ENCODE results near the gene CCDC82.

CCDC82 gene

DNA sequence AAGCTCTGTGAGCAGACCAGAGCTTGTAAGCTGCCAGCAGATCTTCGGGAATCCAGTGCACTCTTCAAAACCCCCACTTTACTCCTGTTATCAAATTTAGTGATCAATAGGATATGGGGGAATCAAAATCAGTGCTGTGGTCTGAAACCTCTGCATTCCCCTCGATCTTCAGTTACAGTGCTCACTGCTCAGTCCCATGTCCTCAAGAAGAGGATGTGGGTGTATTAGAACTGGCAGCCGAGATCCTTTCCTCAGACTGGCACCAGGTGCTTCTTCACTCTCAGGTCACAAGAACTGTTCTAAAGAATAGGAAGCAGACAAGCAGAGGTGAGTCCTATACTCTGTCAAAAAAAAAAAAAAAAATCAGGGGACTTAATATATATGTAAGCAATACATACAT lies 31.4 kb downstream of the CCDC82 start:
- no peak for DNase-seq

DNA sequence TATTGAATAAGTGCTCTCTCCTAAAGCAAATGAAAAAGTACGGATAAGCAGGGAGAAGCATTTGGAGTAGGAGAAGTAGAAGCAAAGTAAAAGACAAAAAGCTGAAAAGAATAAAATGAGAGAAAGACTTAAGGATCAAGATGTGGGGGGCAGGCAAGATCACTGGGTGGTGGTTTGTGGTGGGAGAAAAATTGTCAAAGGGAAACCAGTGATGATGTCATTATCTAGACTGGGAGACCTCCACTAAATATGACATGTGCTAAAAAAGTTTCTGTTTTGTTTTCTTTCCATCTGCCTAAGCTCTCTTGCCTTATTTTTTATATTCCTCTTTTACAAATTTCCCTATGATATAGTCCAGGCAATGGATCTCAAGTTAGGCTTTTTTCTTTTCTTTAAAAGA lies 31.9 kb downstream of the CCDC82 start:
- DNase-seq, result no peak

DNA sequence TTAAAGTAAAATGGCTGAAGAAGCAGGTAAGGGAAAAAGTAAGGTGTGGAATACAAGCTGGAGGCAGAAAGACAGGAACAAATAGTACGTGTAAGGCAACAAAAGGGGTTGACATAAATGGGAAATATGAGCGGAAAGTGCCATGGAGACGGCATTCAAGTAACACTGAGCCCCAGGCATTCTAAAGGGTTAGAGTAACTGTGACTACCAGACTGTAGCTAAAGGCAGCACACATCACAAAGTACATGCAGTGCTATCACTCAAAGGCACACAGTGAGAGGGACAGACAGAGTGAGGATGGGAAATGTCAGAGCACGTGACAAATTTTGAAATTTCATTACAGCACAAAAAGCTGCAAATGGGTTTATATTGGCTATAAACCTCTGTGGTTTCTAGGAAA lies 32.9 kb downstream of the CCDC82 start:
- no peak for DNase-seq

DNA sequence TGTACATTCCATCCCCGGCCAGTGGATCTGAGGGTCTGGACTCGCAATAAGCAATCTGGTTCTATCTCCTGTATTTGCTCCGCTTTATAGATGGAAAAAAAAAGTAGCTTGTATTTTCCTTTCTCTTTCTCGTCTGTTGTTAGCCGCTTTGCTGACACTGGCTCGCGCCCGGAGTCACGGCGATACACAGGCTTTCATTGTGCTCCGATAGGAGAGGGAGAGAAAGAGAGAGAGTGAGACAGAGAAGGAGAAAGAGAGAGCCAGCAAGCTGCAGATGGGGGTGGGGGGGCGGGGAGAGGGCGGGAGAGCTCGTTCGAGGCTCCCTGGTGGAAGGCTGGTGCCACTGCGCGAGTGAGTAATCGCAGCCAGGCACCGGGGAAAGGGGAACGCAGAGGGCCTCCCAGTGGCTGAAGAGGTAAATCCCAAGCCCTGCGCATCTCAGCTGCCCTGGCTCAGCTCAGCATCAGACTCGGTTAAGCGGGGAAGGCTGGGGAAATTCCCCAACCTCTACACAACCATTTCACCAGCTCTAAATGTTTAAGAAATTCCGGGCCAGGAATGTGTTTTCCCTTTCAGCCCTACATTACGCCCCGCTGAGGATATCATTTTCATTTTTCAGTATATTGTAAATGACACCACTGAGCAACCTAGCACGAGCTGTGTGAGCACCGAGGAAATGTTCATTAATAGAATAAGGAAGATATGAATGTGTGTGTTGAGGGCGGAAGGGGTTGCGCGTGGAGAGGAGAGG lies 46.6 kb downstream of the CCDC82 start, which contains the start of gene MAML2:
TSS of gene MAML2 (minus strand) at position 235 of the 751 bp plus-strand sequence. CDS start 1,300 bp downstream, outside the sequence.
- DNase-seq, result peak; percentile 90 to 93

DNA sequence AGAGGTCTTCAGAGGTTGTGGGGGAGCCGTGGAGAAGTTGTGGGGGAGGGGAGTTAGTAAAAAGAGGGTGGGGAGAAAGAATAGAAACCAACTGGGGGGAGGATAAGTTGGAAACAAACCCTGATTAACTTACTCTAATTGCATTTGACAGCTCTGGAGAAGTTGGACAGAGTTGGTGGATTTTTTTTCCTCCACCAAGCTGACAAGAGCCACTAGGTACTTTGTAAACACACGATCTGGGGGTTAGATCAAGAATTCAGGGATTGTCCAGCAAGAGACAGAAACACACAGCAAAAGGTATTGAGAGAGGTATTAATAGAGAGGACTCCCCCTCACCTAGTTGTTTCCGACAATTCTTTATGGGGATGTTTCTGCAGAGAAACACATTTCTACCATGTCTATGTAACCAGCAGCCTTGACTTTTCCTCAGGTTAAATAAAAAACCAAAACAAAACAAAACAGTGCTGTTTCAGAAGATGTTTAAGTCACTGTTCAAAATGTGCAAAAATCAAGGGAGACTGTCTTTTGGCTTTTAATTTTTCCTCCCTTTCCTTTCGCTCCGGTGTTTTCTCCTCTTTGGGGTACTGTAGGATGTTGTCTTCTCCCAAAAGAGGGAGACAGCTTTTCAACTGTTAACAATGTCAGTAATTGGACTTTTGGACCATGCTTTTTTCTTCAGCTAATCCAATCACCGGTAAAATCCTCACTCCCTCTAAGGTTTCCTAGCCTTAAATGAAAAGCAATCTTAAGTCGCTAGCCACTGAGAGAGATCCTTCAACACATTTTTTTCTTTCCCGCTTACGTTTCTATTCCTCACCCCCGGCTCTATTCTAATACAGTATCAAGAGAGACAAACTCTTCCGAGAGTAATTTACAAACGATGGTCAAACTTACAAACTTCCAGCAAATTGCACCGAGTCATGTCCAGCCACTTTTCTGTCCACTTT lies 47.4 kb downstream of the CCDC82 start:
- no peak for DNase-seq

DNA sequence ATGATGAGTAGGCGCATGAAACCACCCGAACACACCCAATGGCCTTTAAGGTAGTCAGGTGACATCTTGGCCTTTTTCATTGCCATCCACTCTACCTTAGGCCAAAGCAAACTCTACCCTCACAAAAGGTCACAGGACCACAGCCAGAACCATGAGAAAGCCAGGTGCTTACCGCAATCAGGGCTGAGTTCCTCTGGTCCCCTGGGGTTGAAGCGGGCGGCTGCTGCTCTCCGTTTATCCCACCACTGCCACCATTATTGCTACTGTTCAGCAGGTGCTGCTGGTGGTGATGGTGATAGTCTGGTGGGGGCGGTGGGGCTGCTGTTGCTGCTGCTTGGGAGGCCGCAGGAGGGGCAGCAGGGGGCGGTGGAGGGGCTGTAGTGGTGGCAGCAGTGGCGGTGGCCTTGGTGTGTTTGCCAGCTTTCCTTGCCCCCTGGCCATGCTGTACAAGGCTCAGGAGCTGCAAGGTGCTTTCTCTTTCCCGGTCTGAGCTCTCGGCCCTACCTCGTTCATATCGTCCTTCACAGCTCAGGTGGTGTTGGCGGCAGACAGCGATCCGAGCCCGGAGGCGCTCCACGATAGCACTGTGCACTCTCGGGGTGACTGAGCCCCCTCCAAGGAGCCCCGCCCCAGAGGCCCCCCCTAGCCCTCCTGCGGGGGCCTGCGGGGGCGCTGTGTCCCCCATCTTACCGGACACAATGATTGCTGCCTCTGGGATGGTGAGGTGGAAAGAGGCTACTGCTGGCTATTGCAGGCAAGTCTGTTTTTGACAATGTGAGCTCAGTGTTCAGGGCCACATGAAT lies 48.3 kb downstream of the CCDC82 start:
- peak; percentile 76 to 79 for DNase-seq

- DNase-seq, result no peak
Measured at GRCh38 chr11:96340555-96340885, 49.2 kb downstream of the CCDC82 start.

- DNase-seq, result peak in 1 of 2 experiments; percentile 42
Measured at GRCh38 chr11:96339706-96340554, 49.8 kb downstream of the CCDC82 start.

GRCh38 chr11:96338910-96339705 lies 50.6 kb downstream of the CCDC82 start:
- DNase-seq, result peak; percentile 53 to 59

DNA sequence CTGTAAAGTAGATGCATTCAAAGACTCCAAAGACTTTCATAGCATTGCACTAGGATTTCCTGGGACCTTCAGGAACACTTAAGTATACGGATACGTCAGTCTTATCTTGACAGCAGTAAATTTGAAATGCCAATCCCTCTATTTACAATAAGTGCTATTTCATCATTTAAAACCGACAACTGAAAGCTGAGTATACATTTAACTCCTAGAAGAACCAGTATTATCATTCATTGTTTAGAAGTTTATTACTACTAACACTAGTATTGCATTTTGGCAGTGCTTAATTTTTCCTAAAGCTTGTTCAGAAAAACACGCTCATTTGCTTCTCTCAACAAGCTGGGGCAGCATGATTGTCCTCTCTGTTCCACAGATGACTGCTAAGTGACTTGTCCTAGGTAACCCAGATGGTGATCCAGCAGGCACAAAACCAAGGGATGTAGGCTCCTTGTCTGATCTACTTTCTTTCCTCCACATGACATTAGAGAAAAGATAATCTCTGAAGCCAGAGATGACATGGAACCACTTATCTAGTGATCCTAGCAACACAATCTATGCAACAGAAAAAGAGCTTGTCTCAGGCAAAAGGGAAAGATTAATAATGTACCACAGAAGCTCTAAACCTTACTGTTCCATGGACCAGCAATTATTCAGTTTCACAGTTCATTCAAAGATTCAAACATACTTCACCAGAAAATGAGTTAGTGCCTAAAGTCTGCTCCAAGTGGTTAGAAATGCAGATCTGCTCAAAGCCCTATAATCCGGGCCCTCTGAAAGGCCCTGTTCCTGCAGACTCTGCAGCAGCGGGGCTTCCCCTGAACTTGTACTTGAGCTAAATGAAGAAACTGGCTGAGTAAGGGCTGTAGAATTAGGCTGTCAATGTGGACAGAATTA lies 51.9 kb downstream of the CCDC82 start:
- DNase-seq, result peak; percentile 57 to 60

DNA sequence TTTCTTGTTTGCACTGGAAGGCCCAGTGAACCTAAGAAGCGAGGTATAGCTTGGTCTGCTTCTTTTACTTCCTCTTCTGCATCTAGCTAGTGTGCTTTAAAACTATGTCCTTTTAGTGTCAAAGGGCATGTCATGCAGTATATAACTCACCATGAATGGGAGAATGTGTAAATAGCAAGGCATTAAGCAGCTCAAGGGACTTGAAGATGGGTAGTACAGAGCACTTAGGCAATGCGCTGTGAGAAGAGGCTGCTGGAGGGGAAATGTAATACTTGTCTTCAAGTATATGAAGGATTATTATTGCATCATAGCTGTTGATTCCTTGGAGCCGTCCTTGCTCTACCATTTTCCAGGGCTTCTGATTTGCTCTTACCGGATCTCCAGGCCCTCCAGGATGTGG lies 54.3 kb downstream of the CCDC82 start:
- DNase-seq, result no peak

DNA sequence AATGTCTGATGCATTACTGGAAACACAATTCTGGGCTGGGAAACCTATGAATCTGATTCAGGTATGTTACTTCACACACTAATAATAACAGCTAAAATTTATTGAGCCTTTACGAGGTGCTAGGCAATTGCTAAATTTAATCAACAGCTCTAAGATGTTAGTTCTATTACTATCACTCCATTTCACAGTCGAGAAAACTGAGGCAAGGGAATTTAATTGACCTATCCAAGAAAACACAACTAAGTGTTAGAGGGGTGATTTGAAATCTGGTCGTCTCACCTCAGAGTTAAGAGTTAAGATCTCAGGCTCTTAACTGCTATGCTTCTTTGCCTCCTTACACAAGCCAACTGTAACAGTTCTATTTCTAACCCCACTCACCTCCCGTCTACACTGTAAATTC lies 55.5 kb downstream of the CCDC82 start:
- DNase-seq, result no peak

DNA sequence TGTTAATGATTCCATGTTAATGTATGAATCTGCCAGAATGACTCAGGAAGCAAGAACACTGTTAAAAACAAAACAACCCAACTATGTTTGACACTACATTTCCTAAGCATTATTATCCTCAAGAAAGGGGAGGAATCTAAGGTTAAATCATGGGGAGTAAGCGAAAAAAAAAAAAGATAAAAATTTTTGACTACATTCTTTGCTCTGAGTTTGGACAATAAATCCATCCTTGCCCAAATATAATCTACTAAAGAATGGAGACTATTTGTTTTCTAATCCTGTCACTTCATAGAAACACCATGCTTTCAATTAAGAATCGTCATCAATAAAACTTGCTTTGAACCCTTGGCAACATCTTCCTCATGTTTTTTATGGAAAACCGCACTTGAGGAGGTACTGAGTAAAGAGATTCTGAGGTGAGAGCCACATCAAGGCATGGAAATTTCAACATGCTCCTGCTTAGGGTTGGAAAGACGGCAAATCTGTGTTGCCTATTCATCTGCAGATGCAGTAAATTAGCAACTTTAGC lies 56.5 kb downstream of the CCDC82 start:
- no peak for DNase-seq

GRCh38 chr11:96332126-96332771 lies 57.5 kb downstream of the CCDC82 start:
- no peak for DNase-seq

GRCh38 chr11:96331699-96332116 lies 58.0 kb downstream of the CCDC82 start:
- DNase-seq, result no peak

DNA sequence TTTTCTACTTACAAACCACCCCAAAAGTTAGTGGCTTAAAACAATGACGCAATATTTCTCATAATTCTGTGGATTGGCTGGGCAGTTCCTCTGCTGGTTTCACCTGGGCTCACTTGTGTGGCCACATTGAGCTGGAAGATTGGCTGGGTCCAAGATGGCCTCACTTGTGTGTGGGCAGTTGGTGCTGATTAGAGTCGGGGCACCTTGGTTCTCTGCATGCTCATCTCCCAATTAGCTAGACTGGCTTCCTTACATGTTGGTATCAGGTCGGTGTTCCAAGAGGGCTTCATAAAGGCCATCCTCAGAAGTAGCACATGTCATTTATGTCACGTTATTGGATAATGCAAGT lies 59.2 kb downstream of the CCDC82 start:
- no peak for DNase-seq

DNA sequence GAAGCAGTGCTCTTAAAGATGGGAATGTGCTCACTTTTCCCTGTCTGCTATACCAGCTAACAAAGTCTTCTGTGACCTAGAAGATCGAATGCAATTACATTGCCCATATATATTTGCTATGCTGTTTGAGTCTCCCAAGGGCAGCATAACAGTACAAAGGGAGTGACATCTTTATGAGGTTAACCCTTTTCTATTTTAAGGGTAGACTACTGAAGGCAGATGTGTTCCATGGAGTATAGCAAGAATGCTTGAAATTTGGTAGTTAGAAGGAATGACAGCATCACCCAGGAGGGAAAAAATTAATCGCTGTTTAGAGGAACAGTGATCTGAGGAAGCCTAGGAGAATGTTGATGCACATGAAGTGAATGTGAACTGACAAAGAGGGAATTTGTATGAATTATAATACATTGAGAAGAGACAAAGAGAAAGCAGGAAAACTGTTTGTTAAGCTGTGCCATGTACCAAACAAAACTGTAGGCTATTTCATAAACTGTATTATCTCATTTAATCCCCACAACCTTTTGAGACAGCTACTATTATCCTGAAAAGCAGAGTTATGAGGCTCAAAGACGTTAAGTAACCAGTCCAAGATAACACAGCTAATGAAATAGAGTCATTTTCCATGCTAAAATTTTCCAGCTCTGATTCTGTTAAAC lies 59.7 kb downstream of the CCDC82 start:
- DNase-seq, result no peak

DNA sequence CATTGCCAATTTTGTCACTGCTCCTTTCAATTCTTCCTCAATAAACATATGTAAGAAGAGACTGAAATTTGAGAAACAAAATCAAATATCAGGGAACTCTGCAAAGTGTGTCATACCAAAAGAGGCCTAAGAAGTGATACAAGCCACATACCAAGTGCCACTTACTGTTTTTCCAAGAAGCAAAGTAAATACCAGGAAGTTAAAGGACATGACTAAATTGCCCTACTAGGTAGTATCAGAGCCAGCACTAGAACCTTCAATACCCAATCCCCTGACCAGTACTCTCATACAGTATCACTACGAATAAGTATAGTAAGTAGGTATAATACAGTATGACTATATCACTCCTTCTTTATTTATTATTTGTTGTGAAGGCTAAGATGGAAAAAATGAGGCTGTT lies 60.3 kb downstream of the CCDC82 start:
- no peak for DNase-seq

Measured in activated T-cell treated with anti-CD3 and anti-CD28 coated beads, Interleukin-2, amount 50 U/mL, for 48 hours (primary cell).